HFF-Myc (cell line): ENCODE results near the gene IGIP.

Experiments
- DNase-seq: peaks from one replicate; pipeline ENCODE4 v3.0.0-alpha.2; 2011; ENCODE audit warnings: low read depth; ENCODE audit errors: extremely low read depth
- H3K4me3 ChIP-seq: replicated peaks from 2 replicates; pipeline ENCODE4 v1.5.1; 2011; ENCODE audit warnings: low read depth, mild to moderate bottlenecking, control low read depth, low read length
- CTCF ChIP-seq: IDR thresholded peaks from 2 replicates; pipeline ENCODE4 v1.5.1; 2012; ENCODE audit warnings: mild to moderate bottlenecking, low read depth, low read length, control low read depth; ENCODE audit errors: missing control alignments

The IGIP gene

GRCh38 chr5:140125637-140126036 lies at the start of gene IGIP:
TSS of gene IGIP (plus strand) at chr5:140125937. CDS start at chr5:140128477, 2,540 bp downstream.
- no peak for DNase-seq
- TF ChIP-seq CTCF, result no peak
- H3K4me3 ChIP-seq, result no peak within 1 kb of the TSS

GRCh38 chr5:140076142-140076541 lies 49.6 kb upstream of the IGIP start:
- TF ChIP-seq CTCF, result no peak

GRCh38 chr5:140076788-140077187 lies 48.9 kb upstream of the IGIP start:
- no peak overlapping the region for H3K4me3 ChIP-seq
- no peak for TF ChIP-seq CTCF
- DNase-seq, result no peak

More at GRCh38 chr5:140076142-140076541, 49.6 kb upstream of the IGIP start:
- no peak overlapping the region for H3K4me3 ChIP-seq
- no peak for DNase-seq

GRCh38 chr5:140083120-140083519 lies 42.6 kb upstream of the IGIP start:
- no peak for DNase-seq
- H3K4me3 ChIP-seq, result no peak overlapping the region
- no peak for TF ChIP-seq CTCF

- DNase-seq, result no peak
- no peak overlapping the region for H3K4me3 ChIP-seq
- TF ChIP-seq CTCF, result no peak
Observed at GRCh38 chr5:140083650-140084049, 42.1 kb upstream of the IGIP start.

- H3K4me3 ChIP-seq, result no peak overlapping the region
- no peak for TF ChIP-seq CTCF
- DNase-seq, result no peak
Observed at GRCh38 chr5:140084541-140084940, 41.2 kb upstream of the IGIP start.

- DNase-seq, result no peak
- no peak overlapping the region for H3K4me3 ChIP-seq
- no peak for TF ChIP-seq CTCF
Observed at GRCh38 chr5:140090251-140090650, 35.5 kb upstream of the IGIP start.
